Iris pigment epithelial cell (primary cell): ENCODE data around the gene RAPGEF6.
"Not testable (repeated sequence)": the region's sequence is repeated elsewhere in the genome, so short reads cannot be mapped to it uniquely, and the experiment has no call there.

ENCODE experiments used
- DNase-seq: peaks from one replicate; pipeline ENCODE4 v3.0.0-alpha.2; 2011; ENCODE audit warnings: low read depth

RAPGEF6 gene

GRCh38 chr5:131430794-131431193 lies 204.2 kb downstream of the RAPGEF6 start:
- peak; percentile 65 for DNase-seq

- no peak for DNase-seq
Measured at GRCh38 chr5:131426011-131426410, 209.0 kb downstream of the RAPGEF6 start.

GRCh38 chr5:131423056-131423455 lies 212.0 kb downstream of the RAPGEF6 start:
- DNase-seq, result peak; percentile 43

GRCh38 chr5:131419877-131420276 lies 215.2 kb downstream of the RAPGEF6 start:
- DNase-seq, result no peak

- no peak for DNase-seq
Measured at GRCh38 chr5:131418846-131419245, 216.2 kb downstream of the RAPGEF6 start.

- peak; percentile 72 for DNase-seq
Measured at GRCh38 chr5:131417240-131417869, 217.7 kb downstream of the RAPGEF6 start.

- no peak for DNase-seq
Measured at GRCh38 chr5:131416729-131417128, 218.3 kb downstream of the RAPGEF6 start.

GRCh38 chr5:131413605-131414559 lies 221.1 kb downstream of the RAPGEF6 start:
- no peak for DNase-seq

GRCh38 chr5:131406975-131407638 lies 227.9 kb downstream of the RAPGEF6 start:
- DNase-seq, result no peak

- DNase-seq, result no peak
Measured at GRCh38 chr5:131406076-131406475, 229.0 kb downstream of the RAPGEF6 start.

GRCh38 chr5:131405674-131406073 lies 229.4 kb downstream of the RAPGEF6 start:
- no peak for DNase-seq

GRCh38 chr5:131400585-131400984 lies 234.4 kb downstream of the RAPGEF6 start:
- DNase-seq, result no peak

- not testable (repeated sequence) for DNase-seq
Measured at GRCh38 chr5:131399007-131399406, 236.0 kb downstream of the RAPGEF6 start.

GRCh38 chr5:131396630-131397273 lies 238.3 kb downstream of the RAPGEF6 start:
- DNase-seq, result no peak

GRCh38 chr5:131396015-131396414 lies 239.0 kb downstream of the RAPGEF6 start:
- no peak for DNase-seq

- peak; percentile 77 for DNase-seq
Measured at GRCh38 chr5:131394128-131394527, 240.9 kb downstream of the RAPGEF6 start.

GRCh38 chr5:131393498-131393968 lies 241.5 kb downstream of the RAPGEF6 start:
- no peak for DNase-seq

GRCh38 chr5:131392466-131393095 lies 242.4 kb downstream of the RAPGEF6 start:
- DNase-seq, result no peak

GRCh38 chr5:131389869-131390265 lies 245.2 kb downstream of the RAPGEF6 start:
- DNase-seq, result no peak

- no peak for DNase-seq
Measured at GRCh38 chr5:131389096-131389868, 245.7 kb downstream of the RAPGEF6 start.

GRCh38 chr5:131387255-131387654 lies 247.8 kb downstream of the RAPGEF6 start:
- DNase-seq, result no peak
